Loucy (cell line): Measurements from ENCODE around the gene GALNT1.

Source experiments
- H2AFZ ChIP-seq: fragments of 200-600 bp; sonication (generic); 2 replicates; pipeline ENCODE4 v1.6.0; 2016; ENCODE audit warnings: antibody characterized with exemption, mild to moderate bottlenecking, low read length, moderate library complexity
- H3F3A ChIP-seq: fragments of 200-600 bp; 2 replicates; pipeline ENCODE4 v1.6.0; 2016; ENCODE audit warnings: antibody characterized with exemption, low read depth, mild to moderate bottlenecking
- H3K27me3 ChIP-seq: fragments of 200-600 bp; sonication (generic); 2 replicates; pipeline ENCODE4 v1.6.1; 2014; ENCODE audit warnings: low read length, mild to moderate bottlenecking; ENCODE audit not compliant: insufficient read depth, poor library complexity, severe bottlenecking
- H3K36me3 ChIP-seq: fragments of 200-600 bp; sonication (generic); 2 replicates; pipeline ENCODE4 v1.6.1; 2016; ENCODE audit warnings: low read length; ENCODE audit not compliant: insufficient read depth
- H3K4me1 ChIP-seq: fragments of 200-600 bp; sonication (generic); 2 replicates; pipeline ENCODE4 v1.5.1; 2014; ENCODE audit warnings: low read length, mild to moderate bottlenecking; ENCODE audit not compliant: insufficient read depth, poor library complexity, severe bottlenecking
- H3K4me2 ChIP-seq: fragments of 200-600 bp; sonication (generic); 2 replicates; pipeline ENCODE4 v1.6.0; 2014; ENCODE audit warnings: antibody characterized with exemption, low read length, low read depth, mild to moderate bottlenecking; ENCODE audit not compliant: poor library complexity, severe bottlenecking
- H3K4me3 ChIP-seq: fragments of 200-600 bp; sonication (generic); 2 replicates; pipeline ENCODE4 v1.5.1; 2014; ENCODE audit warnings: low read length, mild to moderate bottlenecking, mixed read lengths; ENCODE audit not compliant: poor library complexity, severe bottlenecking
- H3K79me2 ChIP-seq: fragments of 200-600 bp; sonication (generic); 2 replicates; pipeline ENCODE4 v1.6.1; 2014; ENCODE audit warnings: low read length; ENCODE audit not compliant: insufficient read depth
- H3K9ac ChIP-seq: fragments of 200-600 bp; sonication (generic); 2 replicates; pipeline ENCODE4 v1.6.0; 2014; ENCODE audit warnings: mild to moderate bottlenecking, low read depth, low read length, moderate library complexity; ENCODE audit not compliant: poor library complexity, severe bottlenecking
- H3K9me2 ChIP-seq: fragments of 200-600 bp; sonication (generic); replicated peaks from 2 replicates; pipeline ENCODE4 v1.6.1; 2016; ENCODE audit warnings: low read depth, low read length, mixed read lengths
- H3K9me3 ChIP-seq: fragments of 200-600 bp; sonication (generic); 2 replicates; pipeline ENCODE4 v1.6.1; 2014; ENCODE audit warnings: mild to moderate bottlenecking, antibody characterized with exemption, low read length, low read depth; ENCODE audit not compliant: insufficient read depth
- H4K20me1 ChIP-seq: fragments of 200-600 bp; sonication (generic); 2 replicates; pipeline ENCODE4 v1.6.0; 2014; ENCODE audit warnings: antibody characterized with exemption, low read length, mild to moderate bottlenecking; ENCODE audit not compliant: insufficient read depth, poor library complexity, severe bottlenecking
- CTCF ChIP-seq: fragments of 200-600 bp; sonication (generic); conservative IDR thresholded peaks from 2 replicates; pipeline ENCODE4 v1.5.1; 2014; ENCODE audit warnings: mild to moderate bottlenecking, antibody characterized with exemption, low read length
- EZH2phosphoT487 ChIP-seq: fragments of 200-600 bp; IDR thresholded peaks from 2 replicates; pipeline ENCODE4 v1.6.1; 2018; ENCODE audit warnings: antibody characterized with exemption, mild to moderate bottlenecking, moderate library complexity, borderline replicate concordance

Gene GALNT1

GRCh38 chr18:35683021-35683420 lies 101.5 kb downstream of the GALNT1 start:
- Histone ChIP-seq H3K27me3 (no peaks in the 10 kb centered on the region), H3K9ac (no peak overlapping the region), H3K79me2 (no peaks in the 10 kb centered on the region), H3K4me3 (no peak overlapping the region), H2AFZ (no peak overlapping the region), H3K4me2 (no peak overlapping the region), H3K9me3 (no peaks in the 10 kb centered on the region), H4K20me1 (no peaks in the 10 kb centered on the region), H3F3A (no peaks in the 10 kb centered on the region), H3K9me2 (no peaks in the 10 kb centered on the region), H3K4me1 (no peaks in the 10 kb centered on the region), H3K36me3 (peaks cover 21% of the 10 kb centered on the region; the same call in 1 of the 2 replicates)
- TF ChIP-seq EZH2phosphoT487 (no peak), CTCF (no peak)

GRCh38 chr18:35688757-35689156 lies 107.2 kb downstream of the GALNT1 start:
- Histone ChIP-seq H3K4me1 (no peaks in the 10 kb centered on the region), H3K79me2 (no peaks in the 10 kb centered on the region), H3F3A (no peaks in the 10 kb centered on the region), H3K4me2 (no peak overlapping the region), H3K27me3 (no peaks in the 10 kb centered on the region), H3K9me3 (no peaks in the 10 kb centered on the region), H4K20me1 (no peaks in the 10 kb centered on the region), H2AFZ (no peak overlapping the region), H3K4me3 (no peak overlapping the region), H3K36me3 (peaks cover 50% of the 10 kb centered on the region; the same call in 1 of the 2 replicates), H3K9ac (no peak overlapping the region), H3K9me2 (no peaks in the 10 kb centered on the region)
- TF ChIP-seq EZH2phosphoT487 (no peak), CTCF (no peak)

GRCh38 chr18:35689728-35690127 lies 108.2 kb downstream of the GALNT1 start:
- Histone ChIP-seq H3F3A (no peaks in the 10 kb centered on the region), H3K9me3 (no peaks in the 10 kb centered on the region), H3K4me2 (no peak overlapping the region), H3K9me2 (no peaks in the 10 kb centered on the region), H2AFZ (no peak overlapping the region), H3K27me3 (no peaks in the 10 kb centered on the region), H3K9ac (no peak overlapping the region), H3K4me1 (no peaks in the 10 kb centered on the region), H3K79me2 (no peaks in the 10 kb centered on the region), H4K20me1 (no peaks in the 10 kb centered on the region), H3K4me3 (no peak overlapping the region), H3K36me3 (peaks cover 41% of the 10 kb centered on the region; the same call in 1 of the 2 replicates)
- TF ChIP-seq EZH2phosphoT487, result no peak

- Histone ChIP-seq H3K4me3 (no peak overlapping the region), H3K4me2 (no peak overlapping the region), H4K20me1 (no peaks in the 10 kb centered on the region), H2AFZ (no peak overlapping the region), H3K9ac (no peak overlapping the region), H3K79me2 (no peaks in the 10 kb centered on the region), H3K27me3 (no peaks in the 10 kb centered on the region), H3F3A (no peaks in the 10 kb centered on the region), H3K9me3 (no peaks in the 10 kb centered on the region), H3K36me3 (peaks cover 39% of the 10 kb centered on the region; the same call in 1 of the 2 replicates), H3K9me2 (no peaks in the 10 kb centered on the region), H3K4me1 (no peaks in the 10 kb centered on the region)
- no peak for TF ChIP-seq EZH2phosphoT487
- no peak for TF ChIP-seq CTCF
Measured at GRCh38 chr18:35691625-35692024, 110.1 kb downstream of the GALNT1 start.
